ENCODE results near the gene FBRS. TPM values are rescaled to one million over a fixed set of nuclear protein-coding genes. Genes with fewer than 3 reads are reported as not detected.

FBRS gene
- total and polyA plus RNA-seq, 2 of the 13 experiments (the other 11 are each of a cell fraction or from before 2014, with no cell fraction given), result 13.7 to 16.2 TPM

DNA sequence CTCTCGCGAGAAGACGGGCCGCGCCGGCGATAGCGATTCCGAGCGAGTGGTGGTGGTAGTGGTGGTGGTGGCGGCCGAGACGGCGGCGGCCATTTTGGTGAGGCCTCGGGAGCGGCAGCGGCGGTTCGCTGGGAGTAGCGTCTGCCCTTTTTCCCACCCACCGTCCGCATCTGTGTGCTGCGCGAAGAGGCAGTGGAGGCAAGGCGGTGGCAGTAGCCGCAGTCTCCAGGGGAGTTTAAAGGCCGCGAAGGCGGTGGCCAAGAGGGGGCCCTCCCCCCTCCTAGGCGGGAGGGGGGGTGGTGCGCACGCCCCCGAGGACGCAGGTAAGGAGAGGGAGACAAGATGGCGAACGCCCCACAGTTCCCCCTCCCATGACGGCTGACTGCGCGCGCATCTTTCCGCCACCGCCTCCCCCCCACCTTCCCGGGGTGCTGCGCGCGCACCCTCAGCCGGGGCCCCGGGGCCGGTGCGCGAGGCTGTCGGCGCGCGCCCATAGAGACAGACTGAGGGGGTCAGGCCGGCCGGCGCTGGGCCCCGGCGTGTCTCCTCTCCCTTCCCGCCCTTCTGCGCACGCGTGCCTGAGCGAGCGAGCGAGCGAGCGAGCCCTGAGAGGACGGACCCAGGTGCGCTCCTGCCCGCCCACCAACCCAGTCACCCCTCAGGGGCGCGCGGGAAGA is 40.0 kb downstream of the FBRS start (continued):
- TF ChIP-seq MEIS1 (CRISPR knock-in tag; IDR thresholded peaks at IDR 0.05; ENCODE audit: borderline replicate concordance), result peak; percentile 83; the same call in 1 of the 2 replicates
- TF ChIP-seq ATF4 (CRISPR knock-in tag; IDR thresholded peaks at IDR 0.05), result peak in 1 of 2 experiments; percentile 61; a peak in 2 of 4 replicates
- TF ChIP-seq PTBP1 (IDR thresholded peaks at IDR 0.05; ENCODE audit: low read depth, low read length, poor library complexity, severe bottlenecking), result peak; percentile 42
- peak; percentile 69; the same call in 1 of the 2 replicates for TF ChIP-seq ZNF777 (CRISPR knock-in tag; IDR thresholded peaks at IDR 0.05)
- TF ChIP-seq ZBTB2 (CRISPR knock-in tag; IDR thresholded peaks at IDR 0.05; ENCODE audit: low read depth), result peak; percentile 96; the same call in 1 of the 2 replicates
- TF ChIP-seq ZNF558 (CRISPR knock-in tag; IDR thresholded peaks at IDR 0.05; ENCODE audit: borderline replicate concordance), result peak; percentile 87; the same call in 1 of the 2 replicates
- peak; percentile 88; the same call in 1 of the 2 replicates for TF ChIP-seq ZBTB26 (CRISPR knock-in tag; IDR thresholded peaks at IDR 0.05; ENCODE audit: borderline replicate concordance)
- TF ChIP-seq, protein P1, sequence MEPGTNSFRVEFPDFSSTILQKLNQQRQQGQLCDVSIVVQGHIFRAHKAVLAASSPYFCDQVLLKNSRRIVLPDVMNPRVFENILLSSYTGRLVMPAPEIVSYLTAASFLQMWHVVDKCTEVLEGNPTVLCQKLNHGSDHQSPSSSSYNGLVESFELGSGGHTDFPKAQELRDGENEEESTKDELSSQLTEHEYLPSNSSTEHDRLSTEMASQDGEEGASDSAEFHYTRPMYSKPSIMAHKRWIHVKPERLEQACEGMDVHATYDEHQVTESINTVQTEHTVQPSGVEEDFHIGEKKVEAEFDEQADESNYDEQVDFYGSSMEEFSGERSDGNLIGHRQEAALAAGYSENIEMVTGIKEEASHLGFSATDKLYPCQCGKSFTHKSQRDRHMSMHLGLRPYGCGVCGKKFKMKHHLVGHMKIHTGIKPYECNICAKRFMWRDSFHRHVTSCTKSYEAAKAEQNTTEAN (CRISPR knock-in tag; conservative IDR thresholded peaks at IDR 0.05), result peak; percentile 78
- TF ChIP-seq ZNF383 (CRISPR knock-in tag; IDR thresholded peaks at IDR 0.05; ENCODE audit: borderline replicate concordance), result no peak
- peak; percentile 74 for TF ChIP-seq ZNF709 (CRISPR knock-in tag; IDR thresholded peaks at IDR 0.05)
- TF ChIP-seq KAT8 (CRISPR knock-in tag; IDR thresholded peaks at IDR 0.05), result peak; percentile 94
- peak; percentile 90 for TF ChIP-seq MYPOP (CRISPR knock-in tag; IDR thresholded peaks at IDR 0.05)
- TF ChIP-seq ZFP91 (CRISPR knock-in tag; IDR thresholded peaks at IDR 0.05; ENCODE audit: borderline replicate concordance), result peak; percentile 98
- 0 out of 2 replicates have a peak, but pooled peaks have one; percentile 70 for TF ChIP-seq ZNF773 (CRISPR knock-in tag; IDR thresholded peaks at IDR 0.05; ENCODE audit: borderline replicate concordance)
- no peak; the same call in 1 of the 2 replicates for TF ChIP-seq ZNF567 (CRISPR knock-in tag; IDR thresholded peaks at IDR 0.05; ENCODE audit: borderline replicate concordance)
- no peak for TF ChIP-seq SOX13 (IDR thresholded peaks at IDR 0.05)
- TF ChIP-seq SOX13 (CRISPR knock-in tag; conservative IDR thresholded peaks at IDR 0.05 in 1 of 2, IDR thresholded peaks at IDR 0.05 in 1 of 2), result peak; percentile 57 to 93; a peak in 2 of 4 replicates
- peak; percentile 97 for TF ChIP-seq ZNF543 (CRISPR knock-in tag; IDR thresholded peaks at IDR 0.05)
- TF ChIP-seq ZNF34 (CRISPR knock-in tag; IDR thresholded peaks at IDR 0.05; ENCODE audit: borderline replicate concordance), result peak; percentile 94; the same call in 1 of the 2 replicates
- TF ChIP-seq FOXM1 (CRISPR knock-in tag; IDR thresholded peaks at IDR 0.05), result no peak
